ENCODE measurements around the gene DBNDD2. TPM values are rescaled to one million over a fixed set of nuclear protein-coding genes. Genes with fewer than 3 reads are reported as not detected.

Gene DBNDD2
- total RNA-seq, 1 donor from 2014 or later, result 18.2 TPM

DNA sequence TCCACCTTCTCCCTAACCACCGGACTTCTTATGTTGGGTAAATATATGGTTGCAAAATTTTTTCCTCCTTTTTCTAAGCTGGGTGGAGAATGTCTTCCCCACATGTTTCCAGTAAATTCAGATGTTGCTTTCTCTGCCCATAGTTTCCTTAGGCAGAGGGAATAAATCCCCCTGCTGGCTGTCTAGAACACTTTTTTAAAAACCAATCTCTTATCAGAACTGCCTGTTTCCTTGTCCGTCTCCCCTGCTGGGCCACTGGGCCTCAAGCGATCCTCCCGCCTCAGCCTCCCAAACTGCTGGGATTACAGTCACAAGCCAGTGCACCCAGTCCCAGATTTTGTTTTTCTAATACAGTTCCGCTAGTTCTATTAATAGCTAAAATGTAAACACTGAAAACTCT is 51.5 kb downstream of the DBNDD2 start:
- no peaks in the 10 kb centered on the region for H3K36me3 ChIP-seq (ENCODE audit: control insufficient read depth, insufficient read depth, low read length)
- no peak for DNase-seq (ENCODE audit: low read depth)
- no peak overlapping the region for H3K4me3 ChIP-seq (ENCODE audit: low read depth, low read length)
- FAIRE-seq, result no peak
- TF ChIP-seq CTCF (IDR thresholded peaks at IDR 0.05; ENCODE audit: insufficient read depth, low read length, severe bottlenecking), result no peak
- peaks cover 4% of the 10 kb centered on the region for H3K27me3 ChIP-seq (ENCODE audit: control insufficient read depth, insufficient read depth, low read length)

Other genes starting within 250 kb of the DBNDD2 start
- 15.5 and 110 TPM in 2 replicates for gene PI3, start 233.4 kb upstream of the DBNDD2 start, total RNA-seq
- gene SEMG1, start 201.3 kb upstream of the DBNDD2 start, total RNA-seq, result not detected in 2 replicates
- gene SEMG2, start 186.9 kb upstream of the DBNDD2 start, total RNA-seq, result not detected in 2 replicates
- gene SLPI, start 153.7 kb upstream of the DBNDD2 start, total RNA-seq, result 854 and 2,253 TPM in 2 replicates
- not detected in 2 replicates for gene RBPJL, start 101.4 kb upstream of the DBNDD2 start, total RNA-seq
- gene MATN4, start 100.0 kb upstream of the DBNDD2 start, total RNA-seq, result 0.13 and 0.26 TPM in 2 replicates
- gene SDC4, start 59.9 kb upstream of the DBNDD2 start, total RNA-seq, result 211 and 272 TPM in 2 replicates
- gene SYS1, start 45.1 kb upstream of the DBNDD2 start, total RNA-seq, result 12.0 and 17.9 TPM in 2 replicates
- gene TP53TG5, start 30.0 kb upstream of the DBNDD2 start, total RNA-seq, result 0.13 TPM in 1 of 2 replicates, not detected in the other
- gene PIGT, start 7.9 kb downstream of the DBNDD2 start, total RNA-seq, result 14.7 and 20.1 TPM in 2 replicates
- not detected in 2 replicates for gene WFDC2, start 61.5 kb downstream of the DBNDD2 start, total RNA-seq
- gene SPINT3, start 107.3 kb downstream of the DBNDD2 start, total RNA-seq, result not detected in 2 replicates
- gene WFDC6, start 131.2 kb downstream of the DBNDD2 start, total RNA-seq, result not detected in 2 replicates
- not detected in 2 replicates for gene EPPIN, start 139.1 kb downstream of the DBNDD2 start, total RNA-seq
- gene WFDC8, start 171.0 kb downstream of the DBNDD2 start, total RNA-seq, result not detected in 2 replicates
- not detected in 2 replicates for gene WFDC10A, start 221.4 kb downstream of the DBNDD2 start, total RNA-seq
- gene WFDC9, start 223.0 kb downstream of the DBNDD2 start, total RNA-seq, result not detected in 2 replicates